GM21825 (cell line): ENCODE data around the gene YIPF4.
"Not testable (repeated sequence)": the region's sequence is repeated elsewhere in the genome, so short reads cannot be mapped to it uniquely, and the experiment has no call there.

Experiments
- ATAC-seq: cut with Tn5 transposase; IDR thresholded peaks from one replicate; pipeline ENCODE4 v1.9.1; 2021; ENCODE audit warnings: mild to moderate bottlenecking, moderate library complexity; ENCODE audit not compliant: unreplicated experiment

YIPF4 gene

GRCh38 chr2:32284321-32284720 is 6.6 kb downstream of the YIPF4 start:
- no peak for ATAC-seq

- ATAC-seq, result no peak
Observed at GRCh38 chr2:32289165-32289999, 11.7 kb downstream of the YIPF4 start.

DNA sequence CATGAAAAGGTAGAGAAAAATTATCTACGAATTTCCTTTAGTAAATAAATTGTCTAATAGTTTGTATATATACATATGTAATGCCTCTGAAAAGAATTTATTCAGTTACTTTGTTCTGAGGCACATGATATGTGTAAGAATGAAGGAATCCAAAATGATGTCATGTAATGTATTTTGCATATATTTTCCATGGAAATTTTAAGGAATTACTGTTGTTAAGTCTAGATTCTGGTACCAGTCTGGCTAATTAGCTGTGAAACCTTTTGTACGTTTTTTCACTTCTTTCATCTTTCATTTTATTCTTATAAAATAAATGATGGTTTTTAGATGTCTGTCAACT is 12.3 kb downstream of the YIPF4 start:
- ATAC-seq, result no peak

- ATAC-seq, result no peak
Observed at GRCh38 chr2:32291746-32292145, 14.0 kb downstream of the YIPF4 start.

- ATAC-seq, result not testable (repeated sequence)
Observed at GRCh38 chr2:32293493-32293892, 15.8 kb downstream of the YIPF4 start.

GRCh38 chr2:32293966-32294562 is 16.4 kb downstream of the YIPF4 start:
- ATAC-seq, result not testable (repeated sequence)

GRCh38 chr2:32310577-32310976 is 32.9 kb downstream of the YIPF4 start:
- no peak for ATAC-seq

DNA sequence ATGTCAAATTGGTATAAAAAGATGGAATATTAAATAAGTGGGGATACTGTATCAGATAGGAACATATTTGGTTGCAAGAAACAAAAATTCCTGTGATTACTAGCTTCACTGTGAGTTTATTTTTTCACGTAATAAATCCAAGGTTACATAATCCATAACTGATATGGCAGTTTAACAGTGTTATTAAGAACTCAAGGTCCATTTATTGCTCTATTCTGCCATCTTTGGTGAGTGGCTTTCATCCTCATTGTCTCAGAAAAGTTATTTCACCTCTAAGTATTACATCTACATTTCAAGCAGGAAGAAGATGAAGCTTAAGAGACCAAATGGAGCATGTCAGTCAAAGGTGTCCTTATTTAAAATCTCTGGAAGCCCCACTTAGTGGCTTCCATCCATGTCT is 37.2 kb downstream of the YIPF4 start:
- ATAC-seq, result no peak

GRCh38 chr2:32328679-32329078 is 51.0 kb downstream of the YIPF4 start:
- not testable (repeated sequence) for ATAC-seq

DNA sequence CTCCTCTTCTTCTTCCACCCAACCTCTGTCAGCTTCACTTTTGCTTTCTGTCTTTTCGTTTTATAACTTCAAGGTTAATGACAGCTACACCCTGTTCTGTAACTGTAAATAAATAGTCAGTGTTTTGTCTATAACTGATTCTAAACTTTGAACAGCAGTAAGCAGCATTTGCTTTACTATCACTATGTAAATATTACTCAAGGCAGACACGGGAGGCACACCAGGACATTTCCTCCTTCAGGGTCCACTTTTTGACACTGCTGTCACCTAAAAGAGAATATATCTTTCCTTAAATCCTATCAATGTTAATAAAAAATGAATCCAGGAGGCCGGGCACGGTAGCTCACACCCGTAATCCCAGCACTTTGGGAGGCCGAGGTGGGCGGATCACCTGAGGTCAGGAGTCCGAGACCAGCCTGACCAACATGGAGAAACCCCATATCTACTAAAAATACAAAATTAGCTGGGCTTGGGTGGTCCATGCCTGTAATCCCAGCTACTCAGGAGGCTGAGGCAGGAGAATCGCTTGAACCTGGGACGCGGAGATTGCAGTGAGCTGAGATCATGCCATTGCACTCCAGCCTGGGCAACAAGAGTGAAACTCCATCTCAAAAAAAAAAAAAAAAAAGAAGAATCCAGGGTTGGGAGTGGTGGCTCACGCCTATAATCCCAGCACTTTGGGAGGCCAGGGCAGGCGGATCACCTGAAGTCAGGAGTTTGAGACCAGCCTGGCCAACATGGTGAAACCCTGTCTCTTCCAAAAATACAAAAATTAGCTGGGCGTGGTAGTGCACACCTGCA is 51.7 kb downstream of the YIPF4 start:
- not testable (repeated sequence) for ATAC-seq

- no peak for ATAC-seq
Observed at GRCh38 chr2:32330136-32330535, 52.4 kb downstream of the YIPF4 start.

DNA sequence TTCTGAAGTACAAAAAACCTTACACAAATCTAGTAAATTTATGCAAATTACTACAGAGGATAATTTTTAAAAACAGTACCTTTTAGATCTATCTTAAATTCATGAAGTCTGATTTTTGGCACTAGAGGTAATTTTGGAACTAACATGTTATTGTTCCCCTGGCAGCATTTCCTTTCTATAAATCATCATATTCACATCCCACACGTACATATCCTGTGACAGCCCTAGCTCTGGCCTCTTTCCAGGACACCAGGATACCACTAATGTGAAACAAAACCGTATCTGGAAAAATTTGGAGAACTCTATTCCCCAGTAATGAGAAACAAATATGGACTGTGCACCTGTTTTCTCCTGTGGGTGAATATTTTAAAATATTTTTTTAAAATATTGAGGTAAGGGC is 65.1 kb downstream of the YIPF4 start:
- no peak for ATAC-seq

- ATAC-seq, result not testable (repeated sequence)
Observed at GRCh38 chr2:32350797-32351196, 73.1 kb downstream of the YIPF4 start.

GRCh38 chr2:32355976-32356680 is 78.4 kb downstream of the YIPF4 start:
- ATAC-seq, result no peak

GRCh38 chr2:32356681-32357317 is 79.1 kb downstream of the YIPF4 start, which contains the start of gene BIRC6:
Gene BIRC6, plus strand, starts transcription at chr2:32357023. Its CDS starts 139 bp downstream, at chr2:32357162.
- peak; percentile 85 for ATAC-seq

- no peak for ATAC-seq
Observed at GRCh38 chr2:32357318-32358110, 79.8 kb downstream of the YIPF4 start.

DNA sequence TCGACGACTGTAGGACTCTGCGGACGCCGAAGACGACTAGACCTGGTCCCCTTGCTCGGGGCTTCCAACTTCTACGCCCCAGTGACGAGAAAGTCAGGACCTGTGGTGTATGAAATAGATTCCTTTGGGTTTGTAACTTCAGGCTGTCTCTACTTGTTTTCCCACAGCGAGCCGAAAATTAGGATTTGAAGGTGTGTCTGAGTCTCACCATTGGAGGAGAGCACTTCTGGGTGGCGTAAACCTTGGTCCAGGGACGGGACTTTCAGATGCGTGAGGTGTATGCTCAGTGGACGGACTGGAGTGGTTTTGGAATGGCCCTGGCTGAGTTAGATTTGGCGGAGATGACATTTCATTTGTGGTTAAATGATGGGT is 80.4 kb downstream of the YIPF4 start:
- no peak for ATAC-seq

GRCh38 chr2:32360416-32360815 is 82.7 kb downstream of the YIPF4 start:
- no peak for ATAC-seq

DNA sequence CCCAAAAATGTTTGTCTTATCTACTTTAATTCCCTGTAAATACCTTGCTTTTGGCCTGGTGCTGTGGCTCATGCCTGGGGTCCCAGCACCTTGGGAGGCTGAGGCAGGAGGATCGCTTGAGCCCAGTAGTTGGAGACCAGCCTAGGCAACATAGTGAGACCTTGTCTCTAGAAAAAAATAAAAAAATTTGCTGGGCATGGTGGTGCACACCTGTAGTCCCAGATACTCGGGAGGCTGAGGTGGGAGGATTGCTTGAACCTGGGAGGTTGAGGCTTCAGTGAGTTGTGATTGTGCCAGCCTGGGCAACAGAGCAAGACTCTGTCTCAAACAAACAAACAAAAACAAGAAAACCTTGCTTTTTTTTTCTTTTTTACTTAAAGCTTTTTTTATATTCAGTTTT is 85.3 kb downstream of the YIPF4 start:
- ATAC-seq, result not testable (repeated sequence)

- ATAC-seq, result peak; percentile 68
Observed at GRCh38 chr2:32363597-32363996, 85.9 kb downstream of the YIPF4 start.
